DMS79 (cell line): Measurements from ENCODE around the gene KIAA0513.

Experiments
- DNase-seq: peaks from one replicate; lab custom pipeline; 2025; lab: John Stamatoyannopoulos, UW

The KIAA0513 gene

GRCh38 chr16:85074225-85074914 lies 46.8 kb downstream of the KIAA0513 start:
- no peak for DNase-seq

- DNase-seq = no peak
These were observed 47.8 kb downstream of the KIAA0513 start for GRCh38 chr16:85075236-85075924.

- no peak for DNase-seq
These were observed 49.4 kb downstream of the KIAA0513 start for GRCh38 chr16:85077039-85077438.

GRCh38 chr16:85077576-85078125 lies 50.1 kb downstream of the KIAA0513 start:
- no peak for DNase-seq

- DNase-seq = no peak
These were observed 50.6 kb downstream of the KIAA0513 start for GRCh38 chr16:85078226-85078625.

GRCh38 chr16:85078952-85079351 lies 51.4 kb downstream of the KIAA0513 start:
- DNase-seq = no peak

GRCh38 chr16:85079785-85080570 lies 52.4 kb downstream of the KIAA0513 start:
- peak; percentile 38 for DNase-seq

GRCh38 chr16:85081038-85081437 lies 53.4 kb downstream of the KIAA0513 start:
- no peak for DNase-seq

- no peak for DNase-seq
These were observed 54.2 kb downstream of the KIAA0513 start for GRCh38 chr16:85081765-85082164.

- DNase-seq = peak; percentile 22
These were observed 54.8 kb downstream of the KIAA0513 start for GRCh38 chr16:85082173-85083050.

GRCh38 chr16:85083051-85083639 lies 55.5 kb downstream of the KIAA0513 start:
- DNase-seq = no peak

- no peak for DNase-seq
These were observed 57.4 kb downstream of the KIAA0513 start for GRCh38 chr16:85084841-85085510.

- no peak for DNase-seq
These were observed 58.1 kb downstream of the KIAA0513 start for GRCh38 chr16:85085721-85086120.

GRCh38 chr16:85086347-85087291 lies 59.0 kb downstream of the KIAA0513 start:
- DNase-seq = no peak

GRCh38 chr16:85087899-85088569 lies 60.4 kb downstream of the KIAA0513 start:
- DNase-seq = no peak

- no peak for DNase-seq
These were observed 61.1 kb downstream of the KIAA0513 start for GRCh38 chr16:85088570-85089199.

GRCh38 chr16:85089525-85089924 lies 61.9 kb downstream of the KIAA0513 start:
- DNase-seq = no peak

- DNase-seq = no peak
These were observed 62.6 kb downstream of the KIAA0513 start for GRCh38 chr16:85090181-85090580.
